ENCODE data around the gene NSUN2.

GRCh38 chr5:6681682-6682081 lies 48.8 kb upstream of the NSUN2 start:
- TF ChIP-seq CTCF (IDR thresholded peaks at IDR 0.05), result no peak
- TF ChIP-seq POLR2A (IDR thresholded peaks at IDR 0.05), result no peak
